HG03378 (cell line): ENCODE data around the gene IL18BP.

Source experiments
- ATAC-seq: cut with Tn5 transposase; IDR thresholded peaks from one replicate; pipeline ENCODE4 v1.9.1; 2021; ENCODE audit warnings: mild to moderate bottlenecking, moderate library complexity; ENCODE audit not compliant: unreplicated experiment

The IL18BP gene

DNA sequence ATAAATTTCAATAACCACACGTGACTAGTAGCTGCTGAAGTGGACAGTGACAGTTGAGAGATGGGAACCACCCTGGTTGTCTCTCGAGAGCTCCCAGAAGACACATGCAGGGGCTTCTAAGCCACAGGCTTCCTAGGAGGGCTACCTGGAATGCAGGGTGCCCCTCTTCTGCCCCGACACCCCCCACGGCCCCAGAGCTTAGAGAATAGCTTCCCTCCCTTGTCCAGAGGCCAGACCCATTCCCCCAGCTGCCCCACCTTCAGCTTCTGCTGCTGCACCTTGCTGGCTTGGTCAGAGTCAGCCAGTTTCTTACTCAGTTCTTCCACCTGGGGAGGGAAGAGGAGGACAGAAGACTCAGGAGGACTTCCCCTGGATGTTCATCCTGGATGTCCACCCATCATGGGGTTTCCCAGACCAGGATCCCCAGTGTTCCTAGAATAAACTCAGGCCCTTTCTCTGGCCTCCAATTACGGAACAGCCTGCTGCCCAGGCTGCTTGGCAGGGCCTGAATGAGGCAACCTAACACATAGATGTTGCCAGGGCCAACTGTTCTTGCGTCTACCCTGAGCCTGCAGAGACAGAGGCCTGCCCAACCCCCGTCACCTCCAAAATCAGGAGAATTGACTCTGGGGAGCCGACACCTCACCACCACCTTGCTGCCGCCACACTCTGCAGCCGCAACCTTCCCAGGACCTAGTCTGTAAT is 12.0 kb downstream of the IL18BP start:
- ATAC-seq = no peak

DNA sequence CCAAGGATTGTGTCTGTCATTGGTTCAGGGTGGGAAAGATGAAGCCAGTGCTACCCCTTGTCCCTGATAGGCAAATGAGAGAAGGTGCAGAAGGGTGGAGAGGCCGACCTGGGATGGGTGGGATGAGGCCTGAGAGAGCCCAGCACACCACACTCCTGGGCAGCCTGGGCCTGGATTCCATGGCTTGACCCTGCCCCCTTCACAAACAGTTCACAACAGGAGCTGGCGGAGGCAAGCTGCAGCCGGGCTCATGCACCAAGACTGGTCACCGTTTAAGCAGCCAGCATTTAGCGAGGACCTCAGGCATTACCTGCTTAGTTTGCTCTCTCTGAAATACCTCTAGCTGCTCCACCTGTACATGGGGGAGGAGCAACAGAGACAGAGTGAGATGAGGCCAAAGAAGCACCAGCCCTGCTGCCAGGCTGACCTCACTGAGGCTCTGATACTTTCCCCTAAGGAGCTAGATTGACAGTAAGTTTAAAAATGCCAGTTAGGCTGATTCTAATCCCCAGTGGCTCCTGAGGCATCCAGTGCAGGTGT is 13.5 kb downstream of the IL18BP start:
- no peak for ATAC-seq

GRCh38 chr11:72012897-72013721 is 14.4 kb downstream of the IL18BP start:
- no peak for ATAC-seq

- no peak for ATAC-seq
Measured at GRCh38 chr11:72013765-72014711, 15.3 kb downstream of the IL18BP start.

GRCh38 chr11:72014761-72015320 is 16.1 kb downstream of the IL18BP start:
- no peak for ATAC-seq

DNA sequence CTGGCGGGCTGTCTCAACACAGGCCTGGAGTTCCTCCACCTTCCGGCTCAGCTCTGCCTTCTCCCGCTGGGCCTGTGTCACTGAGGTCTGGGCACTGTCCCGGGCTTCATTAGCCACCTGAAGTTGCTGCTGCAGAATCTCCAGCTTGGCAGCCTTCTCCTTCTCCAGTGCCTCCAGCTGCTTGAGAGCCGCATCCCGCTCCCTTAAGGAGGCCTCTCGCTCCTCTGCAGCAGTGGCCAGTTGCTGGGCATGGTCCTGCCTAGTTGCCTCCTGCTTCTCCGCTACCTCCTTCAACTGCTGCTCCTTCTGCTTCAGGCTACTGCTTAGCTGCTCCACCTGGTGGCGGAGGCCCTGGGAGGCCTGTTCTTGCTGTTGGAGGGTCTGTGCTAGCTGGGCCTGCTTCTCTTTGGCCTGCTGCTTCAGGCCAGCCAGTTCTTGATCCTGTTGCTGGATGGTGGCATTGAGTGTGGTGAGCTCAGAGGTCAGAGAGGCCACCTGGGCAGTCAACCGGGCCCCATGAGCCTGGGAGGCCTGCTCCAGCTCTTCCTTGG is 16.9 kb downstream of the IL18BP start:
- ATAC-seq = no peak

DNA sequence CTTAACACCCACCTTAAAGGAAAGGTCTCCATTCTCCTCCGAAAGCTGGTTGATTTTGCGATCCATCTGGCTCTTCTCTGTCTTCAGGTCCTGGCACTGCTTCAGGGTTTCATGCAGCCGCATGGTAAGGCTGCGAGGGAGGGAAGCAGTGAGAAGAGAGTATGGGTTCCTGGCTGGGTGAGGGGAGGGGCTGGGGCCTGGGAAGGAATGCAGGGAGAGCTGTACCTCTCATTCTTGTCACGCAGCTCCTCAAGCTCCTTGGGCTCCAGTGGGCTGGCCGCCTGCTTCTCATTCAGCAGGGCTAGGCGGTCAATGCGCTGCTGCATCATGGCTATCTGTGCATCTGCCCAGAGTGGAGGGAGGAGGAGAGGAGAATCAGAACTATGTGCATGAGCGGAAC is 19.5 kb downstream of the IL18BP start:
- ATAC-seq = no peak

DNA sequence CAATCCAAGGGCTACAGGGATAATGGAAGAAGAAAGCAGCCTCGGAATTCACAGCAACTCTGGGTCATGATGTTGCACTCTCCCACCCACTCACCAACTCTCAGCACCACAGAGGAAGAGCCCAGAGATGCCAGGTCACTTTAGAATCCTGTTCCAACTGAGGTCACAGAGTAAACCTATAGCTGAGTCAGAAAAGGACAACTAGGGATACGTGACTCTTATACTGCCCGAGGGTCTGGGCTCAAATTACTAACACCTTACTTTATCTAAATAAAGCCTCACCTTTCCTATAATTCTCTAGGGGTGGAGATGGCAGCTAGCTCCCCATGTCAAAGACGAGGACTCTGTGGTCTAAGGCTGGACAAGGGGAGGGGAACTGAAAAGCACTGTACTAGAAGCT is 24.6 kb downstream of the IL18BP start:
- ATAC-seq = no peak

DNA sequence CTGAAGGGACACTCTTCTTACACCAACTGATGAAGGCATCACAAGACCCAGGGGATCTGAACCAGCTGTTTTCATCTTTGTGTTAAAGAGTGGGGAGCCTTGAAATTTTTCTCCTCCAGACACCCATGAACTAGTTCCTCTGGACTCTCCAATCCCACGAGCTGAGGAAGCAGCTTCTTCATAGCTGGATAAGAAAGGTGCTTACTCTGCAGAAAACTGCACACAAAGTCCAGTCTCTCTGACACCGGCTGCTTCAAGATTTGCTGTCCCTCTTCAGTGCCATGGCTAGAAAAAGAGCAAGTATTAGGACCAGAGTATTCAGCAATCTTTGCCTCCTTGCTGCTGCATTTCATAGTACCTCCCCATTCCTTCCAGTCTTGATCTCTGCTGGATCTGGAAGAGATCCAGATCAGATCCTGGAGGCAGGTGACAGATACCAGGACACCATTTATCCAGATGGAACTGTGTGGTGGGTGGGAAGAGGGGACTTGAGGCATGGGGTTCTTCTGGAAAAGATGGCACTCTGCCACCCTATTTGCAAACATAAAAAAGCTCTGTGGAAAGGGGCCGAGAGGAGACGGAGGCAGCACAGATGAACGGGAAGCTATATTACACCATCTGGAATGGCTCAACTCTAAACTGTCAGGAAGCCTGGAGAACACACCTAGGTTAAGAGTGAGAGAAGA is 25.5 kb downstream of the IL18BP start:
- no peak for ATAC-seq

- ATAC-seq = no peak
Measured at GRCh38 chr11:72026090-72026489, 27.4 kb downstream of the IL18BP start.

DNA sequence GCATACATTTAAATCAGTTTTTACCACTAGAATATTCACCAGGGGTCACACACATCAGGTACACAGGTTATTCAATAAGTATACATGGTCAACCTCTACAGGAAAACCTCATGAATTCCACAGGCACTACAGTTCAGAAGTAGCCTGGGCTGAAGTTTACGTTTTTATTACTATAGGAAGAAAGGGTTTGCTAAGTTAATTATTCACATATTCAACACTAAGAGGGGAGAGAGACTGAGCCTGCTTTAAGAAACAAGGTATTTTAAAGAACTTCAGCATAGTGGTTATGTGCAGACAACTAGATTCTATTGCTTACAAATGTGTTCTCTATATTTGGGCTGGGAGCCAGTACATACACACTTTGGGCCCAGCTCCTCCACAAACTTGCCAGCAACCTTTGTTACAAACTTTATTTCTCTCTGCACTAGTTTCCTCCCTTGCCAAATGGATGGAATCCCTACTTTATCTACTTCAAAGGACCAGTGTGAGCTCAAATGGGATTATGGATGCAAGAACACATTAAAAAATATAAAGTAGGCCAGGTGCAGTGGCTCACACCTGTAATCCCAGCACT is 31.9 kb downstream of the IL18BP start:
- no peak for ATAC-seq

DNA sequence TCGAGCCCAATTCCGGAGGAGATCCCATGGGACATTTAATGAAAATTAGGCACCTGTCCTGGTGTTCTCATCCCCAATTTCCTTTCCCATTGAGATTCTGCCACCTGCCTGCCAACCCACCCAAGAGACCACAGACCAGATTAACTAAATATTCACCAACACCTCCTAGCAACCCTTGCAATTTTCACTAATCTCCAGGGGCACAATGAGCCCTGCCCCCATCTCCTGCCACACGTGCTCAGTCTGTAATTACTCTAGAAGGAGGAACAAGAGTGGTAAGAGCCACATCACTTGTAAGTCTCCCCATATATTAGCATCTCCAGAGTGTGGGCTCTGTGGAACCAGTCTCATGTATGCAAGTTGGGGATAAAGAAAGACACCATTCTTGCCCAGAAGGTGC is 38.0 kb downstream of the IL18BP start:
- no peak for ATAC-seq

DNA sequence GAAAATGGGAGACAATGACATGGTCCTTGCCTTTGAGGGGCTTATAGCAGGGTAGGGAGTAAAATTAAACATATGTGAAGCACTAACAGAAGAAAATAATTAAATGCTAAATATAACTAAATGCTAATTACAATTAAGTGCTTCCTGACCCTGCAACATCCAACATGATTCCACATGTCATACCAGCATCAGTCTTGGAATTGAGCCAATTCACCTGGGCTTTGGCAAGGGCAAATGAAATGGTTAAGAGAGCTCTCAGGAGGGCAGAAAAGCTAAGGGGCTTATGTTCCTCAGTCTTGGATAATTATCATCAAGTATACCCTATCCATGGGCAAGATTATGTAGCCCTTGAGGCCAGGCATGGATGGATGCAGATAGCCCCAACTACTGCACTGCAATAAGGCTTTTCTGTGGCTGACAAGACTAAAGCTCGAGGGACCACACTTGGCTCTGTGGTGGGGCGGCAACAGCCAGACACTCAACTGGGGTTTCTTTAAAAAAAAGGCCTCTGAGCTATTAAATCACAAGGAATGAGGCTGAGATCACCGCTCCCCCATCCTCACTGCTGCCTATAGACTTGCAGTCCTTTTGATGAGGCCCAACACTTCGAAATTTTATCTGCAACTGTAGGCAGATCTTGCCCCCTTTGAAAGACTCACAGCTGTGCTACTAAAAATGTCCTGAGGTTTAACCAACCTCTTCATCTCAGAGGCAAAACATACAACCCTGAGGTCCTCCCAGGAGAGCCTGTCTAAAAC is 39.0 kb downstream of the IL18BP start:
- no peak for ATAC-seq

GRCh38 chr11:72038491-72038890 is 39.8 kb downstream of the IL18BP start:
- no peak for ATAC-seq

GRCh38 chr11:72039031-72039855 is 40.5 kb downstream of the IL18BP start:
- no peak for ATAC-seq

DNA sequence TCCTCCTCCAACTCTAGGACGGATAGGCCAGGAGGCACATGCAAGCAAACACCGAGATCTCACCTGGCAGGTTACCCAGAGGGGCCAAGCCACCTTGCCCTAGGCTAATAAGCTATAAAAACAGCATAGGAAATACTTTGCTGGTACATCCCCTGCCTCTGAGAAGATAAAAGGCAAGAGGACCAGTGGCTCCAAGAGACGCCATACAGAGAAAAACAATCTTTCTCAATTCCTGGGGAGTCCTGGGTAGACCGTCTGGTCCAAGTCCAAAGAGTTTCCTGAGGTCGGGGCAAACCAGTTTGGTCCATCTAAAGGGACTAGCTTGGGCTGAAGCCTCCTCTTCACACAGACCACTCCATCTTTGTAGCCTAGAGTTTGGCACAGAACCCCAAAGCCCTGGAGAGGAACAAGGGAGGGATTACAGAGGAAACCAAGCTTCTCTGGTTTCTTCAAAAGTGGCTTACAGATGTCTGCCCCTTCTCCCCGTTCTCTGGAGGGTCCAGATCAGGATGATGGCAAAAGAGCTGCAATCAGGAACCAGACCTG is 41.2 kb downstream of the IL18BP start:
- no peak for ATAC-seq

GRCh38 chr11:72040491-72041363 is 42.0 kb downstream of the IL18BP start:
- no peak for ATAC-seq
